ENCODE results near the gene PRR7.

DNA sequence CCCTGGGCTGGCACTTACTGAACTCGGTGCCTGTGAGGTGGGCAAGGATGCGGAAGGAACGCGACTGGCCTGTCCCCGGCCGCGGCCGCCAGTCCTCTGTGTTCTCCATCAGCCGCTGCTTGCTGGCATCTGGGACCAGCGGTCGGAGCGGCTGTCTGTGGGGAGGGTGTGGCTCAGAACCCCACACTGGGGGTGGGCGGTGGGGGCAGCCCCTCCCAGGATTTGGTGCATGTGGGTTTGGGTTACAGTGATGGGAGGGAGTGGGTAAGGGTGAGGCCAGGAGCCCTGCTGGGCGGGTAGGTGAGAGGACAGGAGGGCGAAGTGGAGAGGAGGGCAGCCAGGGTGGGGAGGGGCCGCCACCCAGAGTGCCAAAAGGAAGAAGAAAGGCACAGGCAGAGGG, 44.4 kb downstream of the PRR7 start:
- TF ChIP-seq, protein P1, sequence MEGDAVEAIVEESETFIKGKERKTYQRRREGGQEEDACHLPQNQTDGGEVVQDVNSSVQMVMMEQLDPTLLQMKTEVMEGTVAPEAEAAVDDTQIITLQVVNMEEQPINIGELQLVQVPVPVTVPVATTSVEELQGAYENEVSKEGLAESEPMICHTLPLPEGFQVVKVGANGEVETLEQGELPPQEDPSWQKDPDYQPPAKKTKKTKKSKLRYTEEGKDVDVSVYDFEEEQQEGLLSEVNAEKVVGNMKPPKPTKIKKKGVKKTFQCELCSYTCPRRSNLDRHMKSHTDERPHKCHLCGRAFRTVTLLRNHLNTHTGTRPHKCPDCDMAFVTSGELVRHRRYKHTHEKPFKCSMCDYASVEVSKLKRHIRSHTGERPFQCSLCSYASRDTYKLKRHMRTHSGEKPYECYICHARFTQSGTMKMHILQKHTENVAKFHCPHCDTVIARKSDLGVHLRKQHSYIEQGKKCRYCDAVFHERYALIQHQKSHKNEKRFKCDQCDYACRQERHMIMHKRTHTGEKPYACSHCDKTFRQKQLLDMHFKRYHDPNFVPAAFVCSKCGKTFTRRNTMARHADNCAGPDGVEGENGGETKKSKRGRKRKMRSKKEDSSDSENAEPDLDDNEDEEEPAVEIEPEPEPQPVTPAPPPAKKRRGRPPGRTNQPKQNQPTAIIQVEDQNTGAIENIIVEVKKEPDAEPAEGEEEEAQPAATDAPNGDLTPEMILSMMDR (IDR thresholded peaks at IDR 0.05), result no peak
- TF ChIP-seq, protein P2, sequence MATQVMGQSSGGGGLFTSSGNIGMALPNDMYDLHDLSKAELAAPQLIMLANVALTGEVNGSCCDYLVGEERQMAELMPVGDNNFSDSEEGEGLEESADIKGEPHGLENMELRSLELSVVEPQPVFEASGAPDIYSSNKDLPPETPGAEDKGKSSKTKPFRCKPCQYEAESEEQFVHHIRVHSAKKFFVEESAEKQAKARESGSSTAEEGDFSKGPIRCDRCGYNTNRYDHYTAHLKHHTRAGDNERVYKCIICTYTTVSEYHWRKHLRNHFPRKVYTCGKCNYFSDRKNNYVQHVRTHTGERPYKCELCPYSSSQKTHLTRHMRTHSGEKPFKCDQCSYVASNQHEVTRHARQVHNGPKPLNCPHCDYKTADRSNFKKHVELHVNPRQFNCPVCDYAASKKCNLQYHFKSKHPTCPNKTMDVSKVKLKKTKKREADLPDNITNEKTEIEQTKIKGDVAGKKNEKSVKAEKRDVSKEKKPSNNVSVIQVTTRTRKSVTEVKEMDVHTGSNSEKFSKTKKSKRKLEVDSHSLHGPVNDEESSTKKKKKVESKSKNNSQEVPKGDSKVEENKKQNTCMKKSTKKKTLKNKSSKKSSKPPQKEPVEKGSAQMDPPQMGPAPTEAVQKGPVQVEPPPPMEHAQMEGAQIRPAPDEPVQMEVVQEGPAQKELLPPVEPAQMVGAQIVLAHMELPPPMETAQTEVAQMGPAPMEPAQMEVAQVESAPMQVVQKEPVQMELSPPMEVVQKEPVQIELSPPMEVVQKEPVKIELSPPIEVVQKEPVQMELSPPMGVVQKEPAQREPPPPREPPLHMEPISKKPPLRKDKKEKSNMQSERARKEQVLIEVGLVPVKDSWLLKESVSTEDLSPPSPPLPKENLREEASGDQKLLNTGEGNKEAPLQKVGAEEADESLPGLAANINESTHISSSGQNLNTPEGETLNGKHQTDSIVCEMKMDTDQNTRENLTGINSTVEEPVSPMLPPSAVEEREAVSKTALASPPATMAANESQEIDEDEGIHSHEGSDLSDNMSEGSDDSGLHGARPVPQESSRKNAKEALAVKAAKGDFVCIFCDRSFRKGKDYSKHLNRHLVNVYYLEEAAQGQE (IDR thresholded peaks at IDR 0.05; ENCODE audit: insufficient read depth in 1 of 2, low read depth in 2 of 2, low read length in 1 of 2), result no peak
- TF ChIP-seq POLR2AphosphoS5 (IDR thresholded peaks at IDR 0.05; ENCODE audit: low read depth, low read length) (no peak), SIN3A (IDR thresholded peaks at IDR 0.05; ENCODE audit: borderline replicate concordance, insufficient read depth, low read depth, low read length) (no peak)

Data from Panc1 (cell line).